ENCODE data around the gene CACNA1H. TPM values are rescaled to one million over a fixed set of nuclear protein-coding genes. Genes with fewer than 3 reads are reported as not detected.

Gene CACNA1H
- total and polyA plus RNA-seq, 2 donors (not counting 3 experiments of a cell fraction or from before 2014, with no cell fraction given): 0.03 TPM; not detected in 1

GRCh38 chr16:1196494-1196893, 43.6 kb downstream of the CACNA1H start:
- DNase-seq (ENCODE audit: low read depth, low spot score): no peak
- H4K20me1 ChIP-seq (replicated peaks; ENCODE audit: control insufficient read depth, extremely low read depth, insufficient read depth, low read length): no peaks in the 10 kb centered on the region
- H3K79me2 ChIP-seq (ENCODE audit: control insufficient read depth, insufficient read depth, low read length): no peaks in the 10 kb centered on the region
- H3K9ac ChIP-seq (replicated peaks; ENCODE audit: extremely low read depth, insufficient read depth, low read length): no peak overlapping the region
- FAIRE-seq: no peak
- dilution Hi-C loops (cut with MboI; ENCODE audit: extremely low pct_ligation_motif_present, low sequenced_read_pairs) (no loop called here), intact Hi-C loops (cut with micrococcal nuclease) (no loop called here)
- H3K4me2 ChIP-seq (ENCODE audit: insufficient read depth, low read length): no peak overlapping the region
- H3K36me3 ChIP-seq (ENCODE audit: control insufficient read depth in 2 of 2, extremely low read depth in 1 of 2, insufficient read depth in 2 of 2, low read length in 2 of 2): no peaks in the 10 kb centered on the region
- no peak overlapping the region for H2AFZ ChIP-seq (ENCODE audit: low read depth, low read length)
- no TSS peak for BruUV-seq (replicated peaks)
- TF ChIP-seq EZH2 (IDR thresholded peaks at IDR 0.05; ENCODE audit: borderline replicate concordance, low read depth, low read length, severe bottlenecking) (no peak), POLR2AphosphoS5 (IDR thresholded peaks at IDR 0.05; ENCODE audit: insufficient read depth, low read depth, low read length) (no peak), GATA2 (IDR thresholded peaks at IDR 0.05; ENCODE audit: insufficient read depth, insufficient read length, low read depth, low read length) (no peak), CTCF (IDR thresholded peaks at IDR 0.05; ENCODE audit: extremely low read depth in 1 of 2, insufficient read depth in 1 of 2, low read depth in 1 of 2, low read length in 2 of 2) (no peak), JUN (IDR thresholded peaks at IDR 0.05; ENCODE audit: borderline replicate concordance, insufficient read depth, insufficient read length, low read depth) (no peak), FOS (IDR thresholded peaks at IDR 0.05; ENCODE audit: borderline replicate concordance, insufficient read depth, low read length) (no peak), MYC (IDR thresholded peaks at IDR 0.05; ENCODE audit: low read depth, low read length) (no peak), POLR2A (IDR thresholded peaks at IDR 0.05; ENCODE audit: low read depth, low read length) (no peak), MAX (IDR thresholded peaks at IDR 0.05; ENCODE audit: insufficient read depth, insufficient read length) (no peak)
- no peaks in the 10 kb centered on the region for H3K27me3 ChIP-seq (ENCODE audit: control insufficient read depth in 2 of 2, insufficient read depth in 2 of 2, low read length in 2 of 2)
- no peak overlapping the region for H3K4me3 ChIP-seq (replicated peaks in 1 of 3; ENCODE audit: insufficient read depth in 1 of 3, low read depth in 1 of 3, low read length in 3 of 3)
- H3K27ac ChIP-seq (ENCODE audit: insufficient read depth, low read depth, low read length): no peak overlapping the region
- POLR2A ChIA-PET: no interaction called here
- no peaks in the 10 kb centered on the region for H3K9me1 ChIP-seq (replicated peaks; ENCODE audit: control insufficient read depth, extremely low read depth, insufficient read depth, low read length)
- H3K4me1 ChIP-seq (ENCODE audit: control insufficient read depth, extremely low read depth, insufficient read depth, low read length): no peaks in the 10 kb centered on the region
- CTCF ChIA-PET: interaction anchor here (0.7 kb wide), 1 partner anchor 9 kb away, joined by 3 read pairs; no protein-coding TSS in a partner anchor
- no peaks in the 10 kb centered on the region for H3K9me3 ChIP-seq (replicated peaks; ENCODE audit: control insufficient read depth, insufficient read depth, low read length)

All from endothelial cell of umbilical vein (primary cell).